ENCODE data around the gene HOMER2.

The HOMER2 gene

DNA sequence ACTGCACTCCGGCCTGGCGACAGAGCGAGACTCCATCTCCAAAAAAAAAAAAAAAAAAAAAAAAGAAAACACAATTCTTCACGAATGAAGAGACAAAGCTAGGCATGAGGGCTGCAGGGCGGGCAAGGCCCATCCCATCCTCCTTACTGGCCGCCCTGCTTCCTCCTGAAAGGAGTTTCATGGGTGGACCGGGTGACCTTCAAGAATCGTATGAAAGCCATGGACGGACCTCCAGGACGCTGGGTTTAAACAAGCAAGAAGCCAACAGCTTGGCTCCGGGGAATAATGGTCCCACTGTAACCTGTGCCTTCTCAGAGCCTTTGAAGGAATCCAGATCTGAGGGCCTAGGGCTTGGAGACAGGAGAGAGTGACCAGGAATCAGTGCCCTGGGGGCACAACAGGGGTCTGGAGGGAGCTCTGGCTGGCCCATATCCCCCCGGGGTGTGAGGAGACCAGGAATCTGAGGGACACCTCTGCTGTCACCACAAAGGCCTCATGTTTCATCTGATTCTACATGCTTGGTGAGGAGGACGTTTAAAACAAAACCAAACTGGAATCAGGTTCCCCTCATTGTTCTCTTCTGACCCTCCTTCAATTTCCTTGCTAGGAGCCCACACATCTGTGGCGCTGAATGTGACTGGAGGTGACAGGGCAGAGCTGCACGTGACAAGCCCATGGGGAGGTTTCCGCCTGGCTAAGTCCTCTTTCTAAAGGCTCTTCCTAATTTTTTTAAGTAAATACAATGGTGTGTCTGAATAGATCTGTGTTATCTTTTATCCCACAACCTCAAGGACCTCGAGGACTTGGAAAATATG, 97.0 kb downstream of the HOMER2 start:
- DNase-seq: no peak

DNA sequence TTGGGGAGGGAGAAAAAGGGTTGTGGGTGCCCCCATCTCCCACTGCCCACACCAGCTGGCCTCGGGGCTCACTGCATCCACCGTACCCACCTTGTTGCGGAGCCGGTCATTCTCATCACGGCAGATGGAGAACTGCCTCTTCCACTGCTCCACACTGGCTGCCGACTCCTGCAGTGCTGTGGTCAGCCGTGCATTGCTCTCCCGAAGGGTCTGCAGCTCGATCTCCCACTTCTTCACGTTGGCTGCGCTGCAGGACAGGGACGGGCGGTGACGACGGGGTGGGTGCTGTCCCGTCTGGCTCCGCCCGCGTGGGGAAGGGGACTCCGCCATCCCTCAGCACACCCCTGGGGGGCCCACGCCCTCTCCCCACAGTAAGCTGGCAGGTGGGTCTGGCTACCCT, 98.0 kb downstream of the HOMER2 start:
- no peak for DNase-seq

DNA sequence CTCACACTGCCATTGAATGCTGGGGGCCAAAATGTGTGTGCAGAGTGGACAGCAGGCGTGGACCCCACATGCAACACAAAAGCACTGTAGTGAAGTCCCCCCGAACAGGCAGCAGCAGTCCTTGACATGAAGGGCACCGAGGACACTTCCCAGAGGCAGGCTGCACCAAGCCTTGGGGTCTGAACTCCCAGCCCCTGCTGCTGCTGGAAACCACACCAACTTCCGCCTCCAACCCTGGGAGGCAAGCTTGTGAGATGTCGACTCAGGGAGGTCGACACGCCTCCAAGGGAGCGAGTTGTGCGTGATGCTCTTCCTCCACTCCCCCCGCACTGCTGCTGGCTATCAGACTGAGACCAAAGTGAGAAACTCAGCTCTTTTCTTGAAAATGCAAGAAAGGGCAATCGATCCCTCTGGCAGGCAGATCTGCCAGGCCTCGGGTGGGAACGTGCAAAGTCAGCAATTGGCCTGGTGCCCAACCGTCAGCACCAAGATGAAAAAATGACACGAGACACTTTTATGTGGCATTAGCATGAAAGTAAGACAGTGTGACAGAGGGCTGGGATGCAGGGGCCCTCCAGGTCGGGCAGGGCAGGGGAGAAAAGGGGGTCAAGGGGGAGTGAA, 99.5 kb downstream of the HOMER2 start:
- DNase-seq: no peak

DNA sequence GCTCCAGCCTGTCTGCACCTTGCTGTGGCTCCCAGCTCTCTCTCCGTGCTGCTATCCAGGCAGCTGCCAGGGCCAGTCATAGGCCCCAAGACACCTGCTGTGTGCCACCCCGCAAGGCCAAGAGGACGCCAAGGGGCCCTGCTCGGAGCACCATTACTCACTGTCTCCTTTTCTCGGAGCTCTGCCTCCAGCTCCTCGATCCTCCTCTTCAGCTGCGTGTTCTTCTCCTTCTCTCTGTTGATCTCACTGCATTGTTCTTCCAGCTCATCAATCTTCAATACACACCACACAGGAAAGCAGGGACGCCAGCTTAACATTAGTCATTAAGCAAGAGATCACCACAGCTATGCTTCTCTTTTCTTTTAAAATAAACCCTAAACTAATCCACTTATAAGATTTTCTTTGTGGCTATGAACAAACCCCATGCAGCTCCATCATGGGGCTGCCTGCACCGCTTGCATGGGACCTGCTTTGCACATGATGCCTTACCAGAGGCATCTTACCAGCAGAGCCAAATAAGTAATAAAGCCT, 100.5 kb downstream of the HOMER2 start:
- no peak for DNase-seq

DNA sequence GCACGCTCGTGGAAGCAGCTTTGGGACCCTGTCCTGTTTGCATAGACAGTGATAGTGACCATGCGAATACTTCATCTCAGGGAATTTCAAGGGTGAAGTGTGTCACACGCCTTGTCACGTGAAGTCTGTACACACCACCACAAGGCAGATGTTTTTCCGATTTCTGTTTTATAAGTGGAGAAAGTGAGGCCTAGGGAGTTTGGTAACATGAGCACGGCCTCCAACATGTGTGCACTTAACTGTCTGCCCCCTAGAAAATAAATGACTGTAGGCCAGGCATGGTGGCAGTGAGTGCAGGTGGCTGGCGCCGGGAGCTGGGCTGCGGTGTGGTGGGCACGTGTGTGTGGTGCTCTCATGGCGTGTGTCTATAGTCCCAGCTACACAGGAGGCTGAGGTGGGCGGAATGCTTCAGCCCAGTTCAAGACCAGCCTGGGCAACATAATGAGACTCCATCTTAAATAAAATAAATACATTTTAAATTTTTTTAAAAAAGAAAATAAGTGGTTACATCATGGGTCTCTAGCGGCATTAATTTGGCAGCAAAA, 101.1 kb downstream of the HOMER2 start:
- no peak for DNase-seq

DNA sequence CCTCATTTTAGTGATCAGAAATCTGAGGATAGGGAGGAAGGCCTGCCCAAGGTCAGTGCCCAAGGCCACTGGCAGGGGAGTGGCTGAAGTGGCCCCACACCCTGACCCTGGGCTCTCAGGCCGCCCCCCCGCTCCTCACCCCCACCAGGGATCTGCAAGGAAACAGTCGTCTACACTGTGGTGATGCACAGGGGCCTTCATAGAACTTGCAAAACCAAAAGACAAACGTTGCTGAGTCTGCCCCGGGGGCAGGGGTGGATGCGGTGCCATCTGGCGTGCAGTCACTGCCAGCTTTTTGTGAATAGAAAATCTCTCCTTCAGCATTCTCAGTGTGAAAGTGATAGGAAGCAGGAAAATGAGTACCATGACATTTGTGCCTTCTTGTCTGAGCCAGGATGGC, 101.8 kb downstream of the HOMER2 start:
- no peak for DNase-seq

DNA sequence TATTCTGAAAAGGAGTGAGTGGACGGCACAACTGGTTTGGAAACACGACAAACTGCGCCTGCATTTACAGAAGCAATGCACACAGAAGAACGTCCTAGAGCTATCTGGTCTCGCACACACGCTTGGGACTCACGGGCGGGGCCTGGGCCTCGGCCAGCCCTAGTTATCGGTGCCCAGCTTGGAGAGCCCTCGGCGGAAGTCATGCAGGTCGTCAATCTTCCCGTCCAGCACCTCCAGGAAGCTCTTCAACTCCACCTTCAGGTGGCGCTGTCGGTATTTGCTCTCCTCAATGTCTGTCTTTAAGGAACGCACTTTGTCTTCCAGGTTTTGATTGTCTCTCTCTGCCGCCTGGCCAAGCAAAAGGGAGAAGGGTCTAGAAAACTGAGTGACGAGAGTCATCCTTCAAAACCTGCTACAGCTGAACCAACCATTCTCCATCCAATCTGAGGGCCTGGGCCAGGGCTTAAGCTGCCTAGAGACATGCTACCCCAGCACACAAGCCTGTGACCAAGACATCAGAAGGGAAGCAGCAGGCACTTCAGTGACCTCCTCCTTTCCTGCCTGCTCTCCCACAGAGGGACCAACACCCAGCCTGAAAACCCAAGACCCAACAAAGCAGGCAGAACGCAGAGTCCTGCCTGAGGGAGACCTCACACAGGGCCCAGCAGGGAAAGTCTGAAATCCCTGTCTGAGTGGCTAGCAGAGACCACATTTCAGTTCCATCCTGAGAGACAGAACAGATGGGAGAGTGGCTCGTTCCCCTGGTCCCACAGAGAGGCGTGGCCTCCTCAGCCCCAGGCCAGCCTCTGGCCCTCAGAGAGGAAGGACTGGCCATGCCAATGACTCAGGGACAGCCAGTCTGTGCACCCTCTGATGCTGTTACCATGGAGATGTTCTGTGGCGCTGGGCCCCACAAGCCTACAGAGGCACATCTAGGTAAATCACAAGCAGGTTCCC, 102.7 kb downstream of the HOMER2 start:
- peak; percentile 68 for DNase-seq

DNA sequence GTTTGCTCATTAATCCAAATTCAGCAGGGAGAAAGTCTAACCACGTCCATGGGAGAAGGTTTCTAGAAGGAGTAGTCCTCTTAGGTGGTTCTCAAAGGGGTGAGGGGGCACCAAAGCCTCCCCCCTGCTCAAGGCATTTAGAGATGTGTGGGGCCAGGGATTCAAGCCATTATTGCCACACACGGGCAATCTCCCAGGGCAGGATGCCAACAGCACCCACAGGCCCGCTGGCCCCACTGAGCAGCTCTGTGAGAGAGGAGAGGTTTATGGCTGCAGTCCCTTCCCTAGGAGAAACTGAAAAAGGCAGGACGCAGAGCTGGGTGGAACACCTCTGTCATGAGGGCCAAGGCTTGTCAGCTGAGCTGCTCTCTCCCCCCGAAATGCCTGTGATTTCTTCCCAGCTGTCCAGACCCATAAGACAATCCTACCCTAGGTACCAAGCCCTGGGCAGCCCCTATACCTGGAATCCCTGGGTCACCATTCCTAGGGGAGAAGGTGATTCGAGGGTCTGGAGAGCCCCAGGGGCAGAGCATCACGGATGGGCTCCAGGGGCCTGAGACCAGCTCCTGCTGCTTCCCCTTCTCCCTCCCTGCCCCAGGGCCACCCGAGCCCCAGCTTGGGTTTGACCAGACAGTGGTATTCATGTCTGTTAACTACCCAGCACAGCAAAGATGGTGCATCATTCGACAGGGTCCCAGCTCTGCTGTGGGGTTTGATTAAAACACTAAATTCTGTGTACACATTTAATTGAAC, 104.1 kb downstream of the HOMER2 start:
- no peak for DNase-seq

DNA sequence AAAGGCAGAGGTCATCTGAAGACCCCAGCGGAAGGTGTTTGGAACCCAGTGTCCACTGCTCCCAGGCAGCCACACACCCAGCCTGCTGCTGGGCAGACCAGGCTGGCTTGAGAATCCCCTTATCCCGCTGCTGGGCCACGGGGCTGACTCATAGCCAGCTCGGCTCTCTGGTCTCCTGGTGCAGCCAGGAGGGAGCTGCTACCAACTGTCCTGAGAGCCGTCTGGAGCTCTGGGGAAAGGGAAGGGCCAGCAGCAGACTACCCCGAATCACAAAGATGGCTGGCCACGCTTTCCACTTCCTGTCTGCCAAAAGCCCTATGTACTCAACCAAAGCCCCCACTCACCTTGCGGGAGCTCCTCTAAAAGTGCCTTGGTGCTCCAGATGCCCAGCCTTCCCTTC, 104.8 kb downstream of the HOMER2 start:
- no peak for DNase-seq

DNA sequence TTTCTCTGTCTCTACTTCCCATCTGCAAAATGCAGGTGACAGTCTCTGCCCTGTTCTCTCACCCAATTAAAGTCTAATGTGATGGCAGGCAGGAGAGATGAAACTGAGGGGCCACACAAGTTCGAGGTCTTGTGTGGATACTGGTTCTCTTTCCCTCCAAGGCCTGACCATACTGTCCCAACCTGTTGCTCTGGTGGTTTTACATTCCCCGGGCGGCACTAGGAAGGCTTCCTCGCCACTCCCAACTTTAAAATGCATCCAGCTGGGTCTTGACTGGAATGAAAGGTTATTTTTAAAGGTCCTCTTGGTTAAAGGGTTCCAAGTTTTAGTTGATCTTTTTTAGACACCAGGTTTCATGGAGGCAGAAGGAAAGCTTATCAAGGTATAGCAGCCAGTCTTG, 105.9 kb downstream of the HOMER2 start:
- no peak for DNase-seq

DNA sequence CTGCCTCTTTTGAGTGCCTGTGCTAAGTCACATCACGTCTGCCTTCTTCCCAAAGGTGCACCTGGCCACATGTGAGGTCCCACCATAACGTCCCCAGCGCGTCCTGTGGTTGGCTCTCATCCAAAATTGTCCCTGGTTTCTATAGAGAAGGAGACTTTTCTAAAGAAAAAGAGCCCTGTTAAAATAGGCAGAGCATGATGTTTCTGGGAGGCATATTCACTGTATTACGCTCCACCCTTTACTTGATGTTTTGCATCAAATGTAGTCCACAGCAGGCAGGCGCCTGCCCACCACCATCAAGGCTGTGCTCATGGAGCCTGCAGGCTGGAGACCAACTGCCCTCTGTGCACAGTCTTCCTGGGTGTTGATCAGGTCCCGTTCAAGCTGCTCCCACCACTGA, 106.8 kb downstream of the HOMER2 start:
- DNase-seq: no peak

DNA sequence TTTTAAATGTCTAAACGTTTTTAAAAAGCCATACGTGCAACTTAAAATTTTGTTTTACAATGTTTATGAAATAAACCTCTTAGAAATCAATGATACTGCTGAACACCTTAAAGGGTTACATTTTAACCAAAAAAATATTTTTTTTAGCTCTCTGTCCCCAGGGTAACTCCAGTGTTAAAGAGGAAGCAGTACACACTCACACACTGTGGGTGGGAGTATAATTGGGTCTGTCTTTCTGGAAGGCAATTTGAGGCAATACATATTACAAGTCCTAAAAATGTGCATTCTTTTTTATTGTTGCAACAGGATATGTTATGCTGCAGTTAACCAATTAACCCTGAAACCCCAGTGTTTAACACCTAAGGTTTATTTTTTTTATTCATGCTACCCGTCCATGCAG, 109.0 kb downstream of the HOMER2 start:
- DNase-seq: no peak

DNA sequence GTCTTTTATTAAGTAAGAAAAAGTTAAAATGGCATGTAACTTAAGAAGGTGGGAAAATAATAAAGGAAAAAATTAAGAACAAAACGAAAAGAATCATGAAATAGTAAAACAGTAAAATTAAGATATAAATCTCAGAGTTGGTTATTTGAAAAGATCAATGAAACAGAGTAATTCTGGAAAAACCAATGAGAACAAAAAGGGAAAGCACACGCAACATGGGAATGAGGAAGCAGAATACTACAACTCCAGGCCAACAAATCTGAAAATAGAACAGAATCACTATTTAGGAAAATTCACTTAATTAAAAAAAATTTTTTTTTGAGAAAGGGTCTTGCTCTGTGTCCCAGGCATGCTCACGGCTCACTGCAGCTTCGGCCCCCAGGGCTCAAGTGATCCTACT, 112.4 kb downstream of the HOMER2 start:
- DNase-seq: no peak

DNA sequence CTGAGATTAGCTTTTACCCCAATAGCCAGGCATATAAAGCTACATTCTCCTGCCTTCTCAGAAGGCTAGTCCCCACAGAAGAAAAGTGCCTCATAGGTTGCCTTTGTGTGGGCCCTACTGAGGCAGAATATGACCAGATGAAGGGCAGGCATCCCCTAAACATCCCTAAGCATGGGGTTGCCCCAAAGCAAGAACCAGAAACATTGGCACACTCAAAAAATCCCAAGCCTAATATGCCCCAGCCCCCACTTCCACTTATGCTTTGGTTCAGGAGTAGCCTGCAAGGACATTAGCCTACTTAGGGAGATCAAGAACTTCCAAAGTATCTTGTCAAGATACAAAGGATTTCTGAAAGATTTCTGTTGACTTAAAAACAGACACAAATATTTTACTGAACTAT, 113.4 kb downstream of the HOMER2 start:
- no peak for DNase-seq

DNA sequence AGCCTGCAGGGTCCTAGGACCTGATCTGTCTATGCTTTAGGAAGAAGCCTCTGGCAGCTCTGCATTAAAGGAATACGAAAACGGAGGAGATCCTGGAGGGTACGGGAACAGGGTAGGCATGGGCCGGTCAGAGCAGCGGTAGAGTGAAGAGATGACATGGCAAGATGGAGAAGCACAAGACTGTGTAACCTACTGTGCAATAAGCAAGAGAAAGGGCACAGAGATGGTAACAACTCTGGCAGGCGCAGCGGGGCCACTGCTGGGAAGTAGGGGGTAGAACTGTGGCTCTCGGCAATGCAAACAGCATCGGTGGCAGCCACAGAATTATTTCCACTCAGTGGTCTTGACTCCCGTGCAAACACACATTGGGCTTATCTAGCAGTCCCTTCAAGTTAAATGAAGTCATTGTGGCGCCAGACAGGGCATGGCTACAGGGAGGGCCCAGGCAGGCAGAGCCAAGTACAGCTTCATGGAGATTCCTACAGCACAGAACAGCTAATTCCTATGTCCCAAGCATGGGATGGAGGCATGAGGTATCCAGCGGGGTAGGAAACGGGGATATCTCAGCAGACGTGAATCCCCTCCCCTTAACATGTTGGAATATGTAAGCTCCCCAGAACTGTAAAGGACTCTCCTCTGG, 114.3 kb downstream of the HOMER2 start:
- DNase-seq: no peak

DNA sequence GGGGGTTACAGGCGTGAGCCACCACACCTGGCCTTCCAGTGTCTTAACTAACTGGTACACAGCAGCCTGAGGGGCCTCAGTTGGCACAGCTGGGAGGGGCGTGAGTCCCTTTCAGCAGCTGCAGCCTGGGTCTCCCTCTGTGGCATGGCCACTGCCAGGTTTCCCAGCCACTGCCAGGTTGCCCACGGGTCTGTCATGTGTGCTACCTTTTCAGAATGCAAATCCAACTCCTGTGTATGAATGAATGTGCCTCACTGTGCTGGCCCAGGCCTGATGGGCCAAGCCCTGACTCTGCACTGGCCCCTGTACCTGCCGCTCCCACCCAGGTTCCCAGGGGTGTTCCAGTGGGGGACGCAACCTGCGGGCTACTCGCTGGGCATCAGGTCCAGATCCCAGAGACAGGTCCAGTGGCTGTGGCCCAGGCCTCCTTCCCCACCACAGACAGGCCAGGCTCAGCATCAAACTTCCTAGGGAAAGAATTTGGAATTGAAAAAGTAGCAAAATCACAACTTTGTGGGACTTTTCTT, 117.1 kb downstream of the HOMER2 start:
- DNase-seq: no peak

DNA sequence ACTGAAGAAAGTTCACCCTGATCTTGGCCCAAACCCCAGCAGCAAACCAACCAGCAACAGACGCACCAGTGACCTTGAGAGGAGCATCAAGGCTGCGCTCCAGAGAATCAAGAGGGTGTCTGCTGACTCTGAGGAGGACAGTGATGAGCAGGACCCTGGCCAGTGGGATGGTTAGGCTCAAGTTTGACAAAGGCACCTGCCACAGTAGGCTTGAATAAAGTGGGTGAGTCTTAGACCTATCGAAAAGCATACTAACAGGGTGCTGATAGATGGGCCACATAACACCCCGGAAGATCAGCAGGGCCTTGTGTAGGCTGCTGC, 119.2 kb downstream of the HOMER2 start:
- no peak for DNase-seq

DNA sequence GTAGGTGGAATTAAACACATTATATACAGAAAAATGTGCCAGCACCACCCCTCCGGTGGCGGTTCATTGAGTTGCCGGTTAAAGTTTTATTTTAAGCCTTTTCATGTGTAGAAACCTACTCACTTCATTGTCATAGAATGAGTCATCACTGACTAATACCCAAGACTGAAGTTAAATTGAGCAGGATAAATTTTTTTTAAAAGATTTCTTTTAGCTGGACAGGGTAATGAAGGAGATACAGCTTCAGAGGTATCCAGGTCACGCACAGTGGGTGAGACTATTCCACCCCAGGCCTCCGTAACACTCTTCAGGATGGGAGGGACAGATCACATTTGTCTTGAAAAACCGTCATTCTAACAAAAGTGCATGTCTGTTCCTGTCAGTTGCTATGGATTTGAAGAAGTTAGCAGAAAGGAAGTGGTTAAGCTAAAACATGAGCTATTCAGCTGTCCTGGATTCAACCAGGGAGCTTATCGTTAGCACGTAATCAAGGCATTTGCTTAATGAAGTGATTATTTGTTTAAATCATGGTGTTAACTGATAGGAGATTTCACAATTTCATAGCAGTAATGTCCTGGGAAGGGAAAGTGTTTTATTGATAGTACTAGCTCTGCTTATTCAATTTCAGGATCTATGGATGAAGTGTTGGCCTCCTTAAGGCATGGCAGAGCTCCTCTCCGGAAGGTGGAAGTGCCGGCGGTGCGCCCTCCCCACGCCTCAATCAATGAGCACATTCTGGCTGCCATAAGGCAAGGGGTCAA, 119.7 kb downstream of the HOMER2 start:
- DNase-seq: no peak

DNA sequence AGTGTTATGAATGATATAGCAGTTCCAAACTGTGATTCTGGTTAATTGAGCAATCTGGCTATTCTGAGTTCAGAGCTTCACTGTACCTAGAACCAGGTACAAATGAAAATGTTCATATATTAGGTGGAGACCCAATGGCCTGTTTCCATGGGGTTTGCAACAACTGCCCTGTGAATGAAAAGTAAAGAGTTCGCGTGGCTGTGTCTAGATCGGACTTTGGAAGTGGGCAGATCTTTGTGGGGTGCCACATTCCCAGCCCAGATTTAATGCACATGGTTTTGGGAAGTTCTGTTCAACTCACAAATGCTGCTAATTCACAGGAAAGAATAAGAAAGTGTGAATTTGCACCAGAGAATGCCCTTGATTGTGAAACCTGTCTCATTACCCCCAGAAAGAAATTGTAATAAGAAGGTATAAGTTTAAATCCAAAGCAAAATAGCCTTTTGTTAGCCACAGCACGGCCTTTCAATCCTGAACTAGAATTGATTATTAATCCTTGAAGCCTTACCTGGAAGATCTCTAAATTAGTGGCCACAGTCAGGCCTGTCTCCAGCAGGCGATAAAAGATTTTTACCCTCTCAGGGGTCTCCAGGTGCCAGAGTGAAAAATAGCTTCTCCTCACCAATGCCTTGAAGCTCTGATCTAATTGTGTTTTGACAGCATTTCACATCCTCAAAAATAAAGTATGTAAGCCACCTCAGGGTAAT, 120.5 kb downstream of the HOMER2 start:
- DNase-seq: no peak
